Aorta (tissue), 5 donors: ENCODE data around the gene NEDD4L. TPM values are rescaled to one million over a fixed set of nuclear protein-coding genes. Genes with fewer than 3 reads are reported as not detected.

Experiments used
- ATAC-seq: fragments of 200-7000 bp; cut with Tn5 transposase; one replicate; pipeline ENCODE4 v1.9.1; 2022; ENCODE audit warnings: moderate library complexity; ENCODE audit not compliant: low FRiP score
- DNase-seq, 2 donors: peaks; one replicate each; pipeline ENCODE4 v3.0.0-alpha.2; 2020
- H3K27ac ChIP-seq, 2 donors: one replicate each; pipeline ENCODE4 v1.5.1; 2013; ENCODE audit warnings: low read length in 2 of 2, mild to moderate bottlenecking in 2 of 2, moderate library complexity in 2 of 2, control low read depth in 1 of 2, inconsistent platforms in 1 of 2, low read depth in 1 of 2
- H3K27me3 ChIP-seq, 2 donors: one replicate each; pipeline ENCODE4 v1.6.1; 2013; ENCODE audit warnings: control low read depth in 1 of 2, low read length in 1 of 2, mild to moderate bottlenecking in 1 of 2, moderate library complexity in 1 of 2; ENCODE audit not compliant: insufficient read depth in 2 of 2, control insufficient read depth in 1 of 2
- H3K36me3 ChIP-seq, 2 donors: one replicate each; pipeline ENCODE4 v1.6.1; 2013; ENCODE audit warnings: control low read depth in 1 of 2, low read length in 1 of 2, mild to moderate bottlenecking in 1 of 2; ENCODE audit not compliant: insufficient read depth in 2 of 2, control insufficient read depth in 1 of 2
- H3K4me1 ChIP-seq, 2 donors: one replicate each; pipeline ENCODE4 v1.6.1; 2013; ENCODE audit warnings: low read length in 2 of 2, control low read depth in 1 of 2, mild to moderate bottlenecking in 1 of 2, moderate library complexity in 1 of 2; ENCODE audit not compliant: insufficient read depth in 2 of 2, control insufficient read depth in 1 of 2
- H3K4me3 ChIP-seq, 2 donors: one replicate each; pipeline ENCODE4 v1.5.1; 2013; ENCODE audit warnings: low read length in 2 of 2, control low read depth in 1 of 2, mild to moderate bottlenecking in 1 of 2
- H3K9me3 ChIP-seq: one replicate; pipeline ENCODE4 v1.6.1; 2013; ENCODE audit warnings: mild to moderate bottlenecking, low read length; ENCODE audit not compliant: control insufficient read depth
- WGBS, 2 donors: extraction: QIAGEN DNeasy Blood & Tissue Kit; methylation state at CpG; one replicate each; pipeline ENCODE4 v1.1.7; 2013; 5-methylcytosine and 5-hydroxymethylcytosine counted together
- intact Hi-C, 2 donors: fragments of 100-400 bp; cut with DNase I; formaldehyde crosslinking; loops; one replicate each; pipeline versions ENCODE4 v1.14.2 to v1.15.0; 2022
- polyA plus RNA-seq, 2 donors: library from polyadenylated mRNA; stranded (reverse); fragments of 200-250 nt; gene quantifications; one replicate each; pipeline ENCODE4 v1.2.3, GENCODE V29; 2013
- total RNA-seq, 2 donors: library from RNA; stranded (reverse); fragmentation: NEBNext Ultra II Directional; extraction: Animal tissue kit (Norgen Biotek cat#: 25700); gene quantifications; one replicate each; pipeline ENCODE4 v1.2.1, GENCODE V29; 2021
- donor health status: healthy with polysubstance abuse.
- donor health status: Bipolar disorder and iron deficiency.
- donor health status: DM: no; HTN: no; CAD: no.
- donor health status: DM: no; HTN: no; CAD: no.
- donor health status: DM: yes; HTN: yes; CAD: no.

Gene NEDD4L
- total and polyA plus RNA-seq, 4 donors: 4.0 to 24.0 (median 17.8) TPM

- ATAC-seq: no peak
- intact Hi-C loops: loop anchor here in 1 of 2 donors (10.0 kb wide), 1 partner anchor 142 kb away; no protein-coding TSS in a partner anchor
- H3K27me3 ChIP-seq: no peaks in the 10 kb centered on the region
Observed at GRCh38 chr18:58183226-58183625, 139.2 kb downstream of the NEDD4L start.

GRCh38 chr18:58186258-58186948 lies 142.4 kb downstream of the NEDD4L start:
- no peaks in the 10 kb centered on the region for H3K27me3 ChIP-seq
- H3K4me3 ChIP-seq: no peak overlapping the region
- DNase-seq (no peak), ATAC-seq (no peak)
- WGBS, 2 donors: 73 to 77% methylated on average over 6 of the region's 6 CpGs
- H3K27ac ChIP-seq: no peak overlapping the region
- no peaks in the 10 kb centered on the region for H3K36me3 ChIP-seq
- no peaks in the 10 kb centered on the region for H3K9me3 ChIP-seq
- no peaks in the 10 kb centered on the region for H3K4me1 ChIP-seq
- intact Hi-C loops: loop anchor here in 1 of 2 donors (10.0 kb wide), 1 partner anchor 138 kb away; no protein-coding TSS in a partner anchor

More at GRCh38 chr18:58183226-58183625, 139.2 kb downstream of the NEDD4L start:
- DNase-seq: no peak
- no peak overlapping the region for H3K4me3 ChIP-seq
- no peaks in the 10 kb centered on the region for H3K9me3 ChIP-seq
- H3K27ac ChIP-seq: no peak overlapping the region
- 92 to 95% methylated on average over 4 of the region's 4 CpGs for WGBS, 2 donors
- H3K36me3 ChIP-seq: no peaks in the 10 kb centered on the region
- no peaks in the 10 kb centered on the region for H3K4me1 ChIP-seq

GRCh38 chr18:58187674-58188073 lies 143.6 kb downstream of the NEDD4L start:
- no peak overlapping the region for H3K27ac ChIP-seq
- 97 to 98% methylated on average over 6 of the region's 6 CpGs for WGBS, 2 donors
- no peaks in the 10 kb centered on the region for H3K27me3 ChIP-seq
- intact Hi-C loops: loop anchor here in 1 of 2 donors (10.0 kb wide), 1 partner anchor 137 kb away; no protein-coding TSS in a partner anchor
- ATAC-seq: no peak
- H3K4me3 ChIP-seq: no peak overlapping the region
- no peaks in the 10 kb centered on the region for H3K4me1 ChIP-seq
- no peaks in the 10 kb centered on the region for H3K9me3 ChIP-seq
- H3K36me3 ChIP-seq: no peaks in the 10 kb centered on the region
- DNase-seq: no peak

GRCh38 chr18:58188996-58189395 lies 145.0 kb downstream of the NEDD4L start:
- H3K4me3 ChIP-seq: no peak overlapping the region
- DNase-seq (no peak), ATAC-seq (no peak)
- no peaks in the 10 kb centered on the region for H3K27me3 ChIP-seq
- intact Hi-C loops: loop anchor here in 1 of 2 donors (10.0 kb wide), 1 partner anchor 136 kb away; no protein-coding TSS in a partner anchor
- H3K4me1 ChIP-seq: no peaks in the 10 kb centered on the region
- WGBS, 2 donors: 87 to 95% methylated on average over 5 of the region's 5 CpGs
- H3K27ac ChIP-seq: no peak overlapping the region
- H3K9me3 ChIP-seq: no peaks in the 10 kb centered on the region
- no peaks in the 10 kb centered on the region for H3K36me3 ChIP-seq

- intact Hi-C loops: no loop called here
- whole genome bisulfite sequencing, 2 donors: 92 to 93% methylated on average over 5 of the region's 5 CpGs
- Histone ChIP-seq H3K4me1 (no peaks in the 10 kb centered on the region), H3K27ac (no peak overlapping the region), H3K4me3 (no peak overlapping the region), H3K36me3 (no peaks in the 10 kb centered on the region), H3K27me3 (no peaks in the 10 kb centered on the region), H3K9me3 (no peaks in the 10 kb centered on the region)
- DNase-seq (no peak), ATAC-seq (no peak)
Observed at GRCh38 chr18:58190842-58191530, 147.0 kb downstream of the NEDD4L start.

GRCh38 chr18:58191626-58192025 lies 147.6 kb downstream of the NEDD4L start:
- H3K4me3 ChIP-seq: no peak overlapping the region
- no peak overlapping the region for H3K27ac ChIP-seq
- intact Hi-C loops: no loop called here
- WGBS, 2 donors: 93 to 98% methylated on average over 2 of the region's 2 CpGs
- no peaks in the 10 kb centered on the region for H3K9me3 ChIP-seq
- no peaks in the 10 kb centered on the region for H3K4me1 ChIP-seq
- H3K36me3 ChIP-seq: no peaks in the 10 kb centered on the region
- DNase-seq: no peak
- H3K27me3 ChIP-seq: no peaks in the 10 kb centered on the region
- no peak for ATAC-seq

GRCh38 chr18:58192519-58192918 lies 148.5 kb downstream of the NEDD4L start:
- WGBS, 2 donors: 93 to 95% methylated on average over 4 of the region's 4 CpGs
- intact Hi-C loops: no loop called here
- no peaks in the 10 kb centered on the region for H3K27me3 ChIP-seq
- no peak overlapping the region for H3K27ac ChIP-seq
- H3K36me3 ChIP-seq: no peaks in the 10 kb centered on the region
- no peak overlapping the region for H3K4me3 ChIP-seq
- no peaks in the 10 kb centered on the region for H3K4me1 ChIP-seq
- H3K9me3 ChIP-seq: no peaks in the 10 kb centered on the region
- no peak for DNase-seq
- ATAC-seq: no peak

GRCh38 chr18:58194028-58194427 lies 150.0 kb downstream of the NEDD4L start:
- no peaks in the 10 kb centered on the region for H3K36me3 ChIP-seq
- H3K4me1 ChIP-seq: no peaks in the 10 kb centered on the region
- ATAC-seq (peak; percentile 16), DNase-seq (no peak)
- H3K27me3 ChIP-seq: no peaks in the 10 kb centered on the region
- WGBS, 2 donors: 78 to 81% methylated on average over 8 of the region's 8 CpGs
- H3K4me3 ChIP-seq: no peak overlapping the region
- no peak overlapping the region for H3K27ac ChIP-seq
- intact Hi-C loops: no loop called here
- H3K9me3 ChIP-seq: no peaks in the 10 kb centered on the region
